GM12875 (cell line): ENCODE data around the gene MAPK14.
"Not testable (repeated sequence)": the region's sequence is repeated elsewhere in the genome, so short reads cannot be mapped to it uniquely, and the experiment has no call there.

Source experiments
- H3K4me3 ChIP-seq: one replicate; pipeline ENCODE4 v1.5.1; 2011; ENCODE audit warnings: low read depth, low read length, control low read depth
- TF ChIP-seq, protein P1 (sequence below): IDR thresholded peaks from 2 replicates; pipeline ENCODE4 v1.5.1; 2011; ENCODE audit warnings: low read depth, mild to moderate bottlenecking, control low read depth, inconsistent platforms, low read length, moderate library complexity, borderline replicate concordance; ENCODE audit not compliant: insufficient read depth

The MAPK14 gene

DNA sequence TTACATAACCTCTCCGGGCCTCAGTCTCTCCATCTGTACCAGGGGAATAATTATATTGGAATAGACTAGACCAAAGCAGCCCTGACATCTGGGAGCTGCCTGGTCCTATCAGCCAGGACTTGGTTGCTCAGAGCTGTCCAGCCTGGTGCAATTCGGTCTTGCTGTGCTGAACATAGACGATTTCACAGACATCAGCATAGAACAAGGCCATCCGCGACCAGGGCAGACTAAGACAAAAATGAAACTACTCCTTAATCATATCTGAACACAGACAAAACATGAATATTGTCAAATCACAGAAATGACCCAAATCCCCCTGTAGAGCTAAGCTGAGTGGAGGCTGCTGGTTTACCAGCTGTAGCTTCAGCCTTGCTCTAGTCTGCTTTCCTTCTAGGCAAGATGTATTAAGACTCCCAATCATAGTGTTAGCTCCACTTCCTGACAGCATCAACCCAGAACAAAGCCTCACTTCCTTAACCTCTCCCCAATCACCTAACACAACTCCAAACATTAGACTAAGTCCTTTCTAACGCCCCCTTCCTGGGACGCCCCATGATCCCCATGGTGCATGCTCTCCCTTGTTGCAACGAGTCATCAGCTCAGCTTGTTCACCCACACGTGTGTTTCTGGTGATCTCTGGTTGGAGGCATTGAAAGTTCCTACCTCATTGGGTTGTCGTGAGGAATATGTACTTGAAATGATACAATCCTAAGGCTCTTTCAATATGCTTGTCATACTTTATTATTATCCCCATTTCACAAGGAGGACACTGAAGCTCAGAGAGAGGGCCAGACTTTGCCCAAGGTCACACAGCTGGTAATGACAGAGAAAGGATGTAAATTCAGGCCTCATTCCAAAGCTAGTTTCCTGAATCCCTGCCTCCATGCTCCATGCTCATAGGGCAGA is 99.2 kb downstream of the MAPK14 start:
- no peak overlapping the region for H3K4me3 ChIP-seq
- TF ChIP-seq, protein P1, sequence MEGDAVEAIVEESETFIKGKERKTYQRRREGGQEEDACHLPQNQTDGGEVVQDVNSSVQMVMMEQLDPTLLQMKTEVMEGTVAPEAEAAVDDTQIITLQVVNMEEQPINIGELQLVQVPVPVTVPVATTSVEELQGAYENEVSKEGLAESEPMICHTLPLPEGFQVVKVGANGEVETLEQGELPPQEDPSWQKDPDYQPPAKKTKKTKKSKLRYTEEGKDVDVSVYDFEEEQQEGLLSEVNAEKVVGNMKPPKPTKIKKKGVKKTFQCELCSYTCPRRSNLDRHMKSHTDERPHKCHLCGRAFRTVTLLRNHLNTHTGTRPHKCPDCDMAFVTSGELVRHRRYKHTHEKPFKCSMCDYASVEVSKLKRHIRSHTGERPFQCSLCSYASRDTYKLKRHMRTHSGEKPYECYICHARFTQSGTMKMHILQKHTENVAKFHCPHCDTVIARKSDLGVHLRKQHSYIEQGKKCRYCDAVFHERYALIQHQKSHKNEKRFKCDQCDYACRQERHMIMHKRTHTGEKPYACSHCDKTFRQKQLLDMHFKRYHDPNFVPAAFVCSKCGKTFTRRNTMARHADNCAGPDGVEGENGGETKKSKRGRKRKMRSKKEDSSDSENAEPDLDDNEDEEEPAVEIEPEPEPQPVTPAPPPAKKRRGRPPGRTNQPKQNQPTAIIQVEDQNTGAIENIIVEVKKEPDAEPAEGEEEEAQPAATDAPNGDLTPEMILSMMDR: no peak

DNA sequence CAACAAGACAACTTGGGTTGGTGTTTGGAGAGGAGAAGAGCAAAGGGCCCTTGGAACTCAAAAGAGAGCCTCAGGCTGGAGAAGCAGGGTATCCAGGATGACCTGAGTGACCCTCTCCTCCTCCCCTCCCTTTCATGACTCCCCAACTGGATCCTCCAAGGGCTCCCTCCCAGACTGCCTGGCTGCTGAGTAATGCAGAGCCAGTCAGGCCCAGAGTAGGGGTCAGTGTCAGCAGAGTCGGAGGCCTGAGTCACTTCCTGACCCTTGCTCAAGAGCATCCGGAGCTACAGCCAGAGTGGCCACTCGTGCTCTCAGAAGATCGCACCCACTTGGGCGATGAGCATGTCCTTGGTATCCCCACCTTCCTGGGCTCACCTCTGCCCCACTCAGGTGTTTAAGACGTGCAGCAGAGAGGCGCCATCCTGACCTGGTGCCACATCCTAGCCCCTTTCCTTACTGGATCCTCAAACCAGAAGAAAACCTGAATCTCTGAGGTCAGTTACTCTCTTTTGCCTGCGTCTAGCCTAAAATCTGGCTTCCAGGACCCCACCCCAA is 99.9 kb downstream of the MAPK14 start:
- H3K4me3 ChIP-seq: no peak overlapping the region
- TF ChIP-seq, protein P1: no peak

DNA sequence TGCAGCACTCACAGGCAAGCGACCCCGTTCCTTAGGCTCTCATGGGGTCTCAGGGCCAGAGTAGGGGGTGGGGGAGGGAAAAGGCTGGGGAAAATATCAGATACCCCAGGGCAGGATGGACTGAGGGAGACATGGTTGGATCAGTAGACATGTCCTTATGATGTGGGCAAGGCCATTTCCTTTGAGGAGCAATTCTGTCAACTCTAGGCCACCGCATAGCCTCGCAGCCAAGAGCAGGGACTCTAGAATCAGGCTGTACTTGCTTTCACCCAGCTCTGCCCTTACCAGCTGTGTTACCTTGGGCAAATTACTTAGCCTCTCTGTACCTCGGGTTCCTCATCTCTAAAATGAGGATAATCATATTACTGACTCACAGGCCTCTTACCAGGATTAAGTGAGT is 100.5 kb downstream of the MAPK14 start:
- TF ChIP-seq, protein P1: no peak
- no peak overlapping the region for H3K4me3 ChIP-seq

DNA sequence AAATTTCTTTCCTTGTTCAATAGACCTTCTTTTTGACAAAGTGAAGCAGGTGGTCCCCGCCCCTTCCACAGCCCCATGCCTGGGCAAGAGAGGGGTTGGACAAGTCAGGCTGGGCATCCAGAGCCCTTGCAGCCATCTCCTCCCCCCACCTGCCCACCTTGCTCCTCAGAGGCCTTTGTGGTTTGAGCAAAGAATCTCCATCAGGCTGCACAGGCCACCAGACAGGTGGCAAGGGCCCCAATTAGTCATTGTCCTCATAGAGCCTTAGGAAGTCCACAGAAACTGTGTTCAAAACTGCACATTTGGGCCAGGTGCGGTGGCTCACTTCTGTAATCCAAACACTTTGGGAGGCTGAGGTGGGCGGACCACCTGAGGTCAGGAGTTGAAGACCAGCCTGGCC is 101.2 kb downstream of the MAPK14 start:
- TF ChIP-seq, protein P1: no peak
- H3K4me3 ChIP-seq: no peak overlapping the region

DNA sequence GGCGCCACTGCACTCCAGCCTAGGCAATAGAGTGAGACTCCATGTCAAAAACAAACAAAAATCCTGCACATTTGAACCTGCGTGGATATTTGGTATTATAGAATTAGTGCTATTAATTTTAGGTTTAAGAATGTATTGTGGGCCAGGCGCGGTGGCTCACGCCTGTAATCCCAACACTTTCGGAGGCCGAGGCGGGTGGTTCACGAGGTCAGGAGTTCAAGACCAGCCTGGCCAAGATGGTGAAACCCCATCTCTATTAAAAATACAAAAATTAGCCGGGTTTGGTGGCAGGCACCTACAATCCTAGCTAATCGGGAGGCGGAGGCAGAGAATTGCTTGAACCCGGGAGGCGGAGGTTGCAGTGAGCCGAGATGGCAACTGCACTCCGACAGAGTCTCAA is 101.7 kb downstream of the MAPK14 start:
- H3K4me3 ChIP-seq: not testable (repeated sequence)

DNA sequence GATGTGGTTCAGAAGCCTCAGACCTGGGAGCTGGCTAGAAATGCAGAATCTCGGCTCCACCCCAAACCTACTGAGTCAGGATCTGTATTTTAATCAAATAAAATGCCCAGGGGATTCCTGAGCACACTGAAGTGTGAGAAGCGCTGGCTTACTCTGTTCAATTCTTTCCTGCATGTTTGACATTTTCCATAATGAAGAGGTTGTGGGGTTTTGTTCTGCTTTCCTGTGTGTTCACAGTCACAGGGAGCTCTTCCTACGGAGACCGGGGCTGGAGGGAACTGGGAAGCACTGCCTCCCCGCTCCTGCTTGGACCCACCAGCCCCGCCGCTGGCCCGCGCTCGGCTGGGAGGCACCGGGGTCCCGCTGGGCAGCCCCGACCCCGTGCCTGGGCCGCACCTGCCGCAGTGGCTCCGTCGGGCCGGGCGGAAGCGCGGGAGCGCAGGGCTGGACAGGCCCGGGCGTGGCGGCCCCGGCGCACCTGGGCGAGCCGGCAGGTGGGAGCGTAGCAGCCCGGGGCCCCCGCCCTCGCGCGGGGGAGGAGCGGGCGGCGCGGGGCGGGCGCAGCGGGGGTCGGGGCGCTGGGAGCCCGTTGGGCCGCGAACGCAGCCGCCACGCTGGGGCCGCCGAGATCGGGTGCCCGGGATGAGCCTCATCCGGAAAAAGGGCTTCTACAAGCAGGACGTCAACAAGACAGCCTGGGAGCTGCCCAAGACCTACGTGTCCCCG is 102.5 kb downstream of the MAPK14 start, which contains the start of gene MAPK13:
Gene MAPK13, plus strand, starts transcription at position 573 of the 726 bp plus-strand sequence. Its CDS starts 70 bp downstream, at position 643.
- TF ChIP-seq, protein P1: no peak
- H3K4me3 ChIP-seq: peak within 1 kb of the TSS; percentile 16

DNA sequence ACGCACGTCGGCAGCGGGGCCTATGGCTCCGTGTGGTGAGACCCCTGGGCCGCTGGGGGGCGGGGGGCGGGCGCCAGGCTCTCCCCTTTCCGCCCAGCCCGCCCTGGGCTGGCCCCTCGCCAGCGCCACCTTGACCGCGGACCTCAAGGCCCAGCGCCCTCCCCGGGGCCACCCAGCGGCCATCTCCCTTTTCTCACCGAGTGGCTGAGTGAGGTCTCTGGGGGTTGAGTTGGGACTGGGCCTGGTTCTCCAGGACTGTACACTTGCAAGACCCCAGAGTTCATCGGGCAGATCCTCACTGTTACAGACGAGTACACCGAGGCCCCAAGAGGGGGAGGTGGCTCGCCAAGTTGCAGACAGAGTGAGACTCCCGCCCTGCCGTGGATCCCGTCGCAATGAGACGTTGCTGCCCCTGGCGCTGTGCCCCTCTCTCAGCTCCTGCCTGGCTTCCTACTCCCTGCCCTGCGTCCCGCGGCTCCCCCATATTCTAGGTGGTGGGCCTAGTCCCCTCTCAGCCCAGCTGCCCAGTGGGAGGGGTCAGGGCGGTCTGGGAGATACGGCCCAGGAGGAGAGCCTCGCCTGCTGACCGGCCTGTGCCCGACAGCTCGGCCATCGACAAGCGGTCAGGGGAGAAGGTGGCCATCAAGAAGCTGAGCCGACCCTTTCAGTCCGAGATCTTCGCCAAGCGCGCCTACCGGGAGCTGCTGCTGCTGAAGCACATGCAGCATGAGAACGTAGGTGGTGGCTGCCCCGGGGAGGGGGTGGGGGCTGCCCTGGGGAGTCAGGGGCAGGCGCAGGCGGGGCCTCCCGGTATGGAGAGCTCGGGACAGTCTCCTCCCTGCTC is 103.3 kb downstream of the MAPK14 start:
- peak overlapping the region; percentile 16 for H3K4me3 ChIP-seq
- TF ChIP-seq, protein P1: no peak
